Activated T-helper 2 cell treated with anti-CD3 and anti-CD28 coated beads, Interferon-gamma antibody, Interleukin-2, Interleukin-4, amounts not matched to agents 10 μg/mL and 5 μg/mL and 100 μg/mL, durations not matched to agents 14 hours and 24 hours and 36 hours (primary cell): ENCODE measurements around the gene SERTM1. TPM values are rescaled to one million over a fixed set of nuclear protein-coding genes. Genes with fewer than 3 reads are reported as not detected.

Source experiments
- DNase-seq: peaks from one replicate; pipeline ENCODE4 v3.0.0; 2021; ENCODE audit warnings: low spot score
- H3K27ac Mint-ChIP-seq: one replicate; pipeline ENCODE4 v1.8.0; 2021; ENCODE audit warnings: mixed read lengths
- H3K27me3 Mint-ChIP-seq: one replicate; pipeline ENCODE4 v1.8.0; 2021; ENCODE audit warnings: low read depth, mixed read lengths
- H3K36me3 Mint-ChIP-seq: one replicate; pipeline ENCODE4 v1.8.0; 2021; ENCODE audit warnings: low read depth, mixed read lengths
- H3K4me1 Mint-ChIP-seq: one replicate; pipeline ENCODE4 v1.8.0; 2021; ENCODE audit warnings: low read depth, mixed read lengths
- H3K4me3 Mint-ChIP-seq: one replicate; pipeline ENCODE4 v1.8.0; 2021; ENCODE audit warnings: low read depth, mild to moderate bottlenecking, moderate library complexity, mixed read lengths
- H3K9me3 Mint-ChIP-seq: one replicate; pipeline ENCODE4 v1.8.0; 2021; ENCODE audit warnings: mixed read lengths
- intact Hi-C: fragments of 100-400 bp; cut with micrococcal nuclease; formaldehyde crosslinking; loops from one replicate; pipeline ENCODE4 v1.15.1; 2023
- total RNA-seq: library from RNA; stranded (reverse); gene quantifications from 2 replicates; pipeline ENCODE4 v1.2.3, GENCODE V29; 2022

The SERTM1 gene
- total RNA-seq, 1 donor from 2014 or later: not detected

DNA sequence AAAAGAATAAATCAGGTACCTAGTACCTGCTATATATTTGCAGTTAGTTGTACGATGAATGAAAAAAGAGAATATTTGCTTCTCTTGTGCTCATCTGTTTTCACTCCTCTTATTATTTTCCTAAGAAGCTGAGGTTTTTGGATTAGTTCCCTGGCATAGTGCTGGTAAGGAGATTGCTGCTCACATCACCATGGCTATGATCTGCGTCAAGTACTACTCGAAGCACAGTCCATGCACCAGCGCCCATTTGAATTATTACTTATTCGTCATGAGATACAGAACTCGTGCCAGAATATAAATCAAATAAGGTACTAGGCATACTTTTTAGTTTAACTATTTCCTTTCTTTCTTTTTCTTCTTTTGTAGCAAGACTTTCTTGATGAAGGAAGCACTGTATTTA lies 7.1 kb downstream of the SERTM1 start:
- no peaks in the 10 kb centered on the region for H3K9me3 Mint-ChIP-seq
- no peak overlapping the region for H3K27ac Mint-ChIP-seq
- H3K27me3 Mint-ChIP-seq: peaks cover 3% of the 10 kb centered on the region
- DNase-seq: no peak
- intact Hi-C loops: no loop called here
- no peaks in the 10 kb centered on the region for H3K36me3 Mint-ChIP-seq
- no peaks in the 10 kb centered on the region for H3K4me1 Mint-ChIP-seq
- H3K4me3 Mint-ChIP-seq: no peak overlapping the region

DNA sequence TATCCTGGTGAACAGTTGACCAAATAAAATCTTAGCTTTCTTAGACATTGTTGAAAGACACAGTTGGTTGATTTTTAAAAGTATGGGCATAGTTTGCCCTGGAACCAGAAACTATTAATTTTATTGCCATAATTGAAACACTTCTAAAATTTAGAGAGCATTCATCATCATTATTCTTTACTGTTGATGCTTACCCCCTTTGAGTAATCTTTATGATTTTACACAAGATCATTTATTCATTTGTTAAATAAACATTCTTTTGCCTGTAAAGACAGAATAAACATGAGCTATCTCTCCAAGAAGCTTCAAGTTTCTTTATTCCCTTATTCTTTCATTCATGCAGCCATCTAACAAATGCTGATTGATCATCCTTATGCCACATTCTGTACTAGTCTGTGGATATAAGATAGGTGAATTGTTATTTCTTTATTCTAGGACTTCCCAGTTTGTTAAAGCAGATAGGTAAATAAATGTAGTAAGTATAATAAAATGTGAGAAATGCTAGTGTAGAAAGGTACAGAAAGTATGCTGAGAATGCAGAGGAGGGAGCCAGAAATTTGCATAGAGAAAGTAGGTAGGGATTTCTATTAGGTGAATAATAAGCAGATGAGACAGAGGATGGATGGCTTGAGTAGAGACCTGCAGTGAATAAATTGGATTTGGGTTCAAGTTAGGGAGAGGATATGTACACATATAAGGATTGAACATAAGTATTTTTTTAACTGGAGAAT lies 8.2 kb downstream of the SERTM1 start:
- Mint-ChIP-seq H3K4me3 (no peak overlapping the region), H3K27ac (no peak overlapping the region), H3K9me3 (no peaks in the 10 kb centered on the region), H3K4me1 (no peaks in the 10 kb centered on the region), H3K36me3 (no peaks in the 10 kb centered on the region), H3K27me3 (peaks cover 2% of the 10 kb centered on the region)
- DNase-seq: no peak
- intact Hi-C loops: no loop called here

DNA sequence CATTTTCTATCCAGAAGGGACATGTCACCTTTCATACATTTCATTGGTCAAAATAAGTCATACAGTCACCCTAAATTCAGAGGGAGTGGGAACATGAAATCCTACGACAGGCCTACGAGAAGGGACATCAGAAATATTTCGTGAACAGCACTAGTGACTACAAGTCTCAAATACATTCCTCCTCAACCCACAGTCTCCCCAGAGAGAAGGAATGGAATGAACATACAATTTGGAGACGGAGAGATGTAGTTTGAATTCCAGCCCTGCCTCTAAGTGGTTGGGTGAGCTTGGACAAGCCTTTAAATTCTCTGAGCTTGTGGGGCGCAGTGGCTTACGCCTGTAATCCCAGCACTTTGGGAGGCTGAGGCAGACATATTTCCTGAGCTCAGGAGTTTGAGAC lies 9.9 kb downstream of the SERTM1 start:
- Mint-ChIP-seq H3K27me3 (no peaks in the 10 kb centered on the region), H3K9me3 (no peaks in the 10 kb centered on the region), H3K36me3 (no peaks in the 10 kb centered on the region), H3K27ac (no peak overlapping the region), H3K4me1 (no peaks in the 10 kb centered on the region), H3K4me3 (no peak overlapping the region)
- no peak for DNase-seq
- intact Hi-C loops: no loop called here

DNA sequence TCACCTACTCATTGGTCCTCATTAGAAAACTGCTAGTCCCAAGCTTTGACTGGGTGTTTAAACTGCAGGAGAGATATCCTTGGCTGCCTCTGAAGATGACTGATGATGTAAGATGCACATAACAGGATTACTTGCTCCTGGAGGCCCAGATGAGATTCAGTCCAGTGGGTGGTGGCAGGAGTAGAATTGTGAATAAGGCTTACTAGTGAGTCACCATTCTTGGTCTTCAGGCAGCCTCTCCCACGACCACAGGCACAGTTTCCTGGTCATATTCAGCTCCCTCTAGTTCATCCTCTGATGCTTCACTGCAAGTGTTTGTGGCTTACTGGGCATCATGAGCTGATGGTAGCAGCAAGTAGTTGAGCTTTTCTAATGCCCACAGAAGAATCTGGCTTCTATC lies 12.1 kb downstream of the SERTM1 start:
- DNase-seq: no peak
- H3K4me3 Mint-ChIP-seq: no peak overlapping the region

DNA sequence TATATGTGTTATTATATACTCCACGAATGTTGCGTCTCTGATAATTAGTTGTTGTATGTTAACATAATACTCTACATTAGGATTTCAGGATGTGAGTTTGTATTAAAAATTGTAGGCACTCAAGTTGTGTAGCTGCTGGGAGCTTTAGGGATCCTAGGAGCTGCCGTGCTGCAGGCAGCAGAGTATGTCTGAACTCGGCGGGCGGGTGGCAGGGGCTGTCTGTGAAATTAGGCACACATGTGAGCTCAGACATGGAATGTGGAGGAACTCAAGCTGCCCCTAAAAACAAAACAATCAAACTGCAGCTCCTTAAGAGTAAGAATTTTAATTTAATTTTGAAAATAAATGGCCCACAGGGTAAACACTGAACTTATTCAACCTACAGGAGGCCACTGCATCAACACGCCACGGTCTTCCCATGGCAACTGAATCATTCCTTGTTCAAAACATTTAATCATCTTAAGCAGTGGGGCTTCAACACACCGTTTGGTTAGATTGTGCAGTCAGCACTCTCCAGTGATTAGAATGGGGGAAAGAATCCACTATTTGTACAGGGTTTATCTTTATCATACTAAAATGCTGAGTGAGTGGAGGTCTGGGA lies 22.7 kb downstream of the SERTM1 start:
- no peaks in the 10 kb centered on the region for H3K27me3 Mint-ChIP-seq
- H3K36me3 Mint-ChIP-seq: no peaks in the 10 kb centered on the region
- H3K9me3 Mint-ChIP-seq: no peaks in the 10 kb centered on the region
- no peak for DNase-seq
- H3K4me1 Mint-ChIP-seq: no peaks in the 10 kb centered on the region
- intact Hi-C loops: no loop called here
- H3K4me3 Mint-ChIP-seq: no peak overlapping the region
- no peak overlapping the region for H3K27ac Mint-ChIP-seq

More for the DNA sequence above, 12.1 kb downstream of the SERTM1 start:
- H3K9me3 Mint-ChIP-seq: no peaks in the 10 kb centered on the region
- H3K27ac Mint-ChIP-seq: no peak overlapping the region
- no peaks in the 10 kb centered on the region for H3K4me1 Mint-ChIP-seq
- no peaks in the 10 kb centered on the region for H3K36me3 Mint-ChIP-seq
- intact Hi-C loops: no loop called here
- H3K27me3 Mint-ChIP-seq: no peaks in the 10 kb centered on the region

DNA sequence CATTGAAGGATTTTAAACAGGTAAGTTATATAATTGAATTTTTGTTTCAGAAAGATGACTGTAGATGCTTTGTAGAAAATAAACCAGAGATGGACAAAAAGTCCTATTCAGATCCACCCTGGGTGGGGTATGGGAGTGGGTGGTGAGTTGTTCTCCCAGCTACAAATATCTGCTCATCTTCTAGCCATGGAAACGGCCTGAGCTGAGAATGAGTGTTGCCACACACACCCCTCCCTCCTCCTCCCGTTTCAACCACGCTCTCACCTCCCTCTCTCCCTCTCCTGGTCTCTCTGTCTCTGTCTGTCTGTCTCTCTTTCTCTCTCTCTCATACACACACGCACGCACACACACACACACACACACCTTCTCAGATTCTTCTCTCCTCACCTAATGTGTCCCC lies 26.4 kb downstream of the SERTM1 start:
- no peaks in the 10 kb centered on the region for H3K36me3 Mint-ChIP-seq
- H3K27ac Mint-ChIP-seq: no peak overlapping the region
- intact Hi-C loops: no loop called here
- no peaks in the 10 kb centered on the region for H3K4me1 Mint-ChIP-seq
- no peaks in the 10 kb centered on the region for H3K9me3 Mint-ChIP-seq
- H3K27me3 Mint-ChIP-seq: no peaks in the 10 kb centered on the region
- no peak overlapping the region for H3K4me3 Mint-ChIP-seq
- no peak for DNase-seq

DNA sequence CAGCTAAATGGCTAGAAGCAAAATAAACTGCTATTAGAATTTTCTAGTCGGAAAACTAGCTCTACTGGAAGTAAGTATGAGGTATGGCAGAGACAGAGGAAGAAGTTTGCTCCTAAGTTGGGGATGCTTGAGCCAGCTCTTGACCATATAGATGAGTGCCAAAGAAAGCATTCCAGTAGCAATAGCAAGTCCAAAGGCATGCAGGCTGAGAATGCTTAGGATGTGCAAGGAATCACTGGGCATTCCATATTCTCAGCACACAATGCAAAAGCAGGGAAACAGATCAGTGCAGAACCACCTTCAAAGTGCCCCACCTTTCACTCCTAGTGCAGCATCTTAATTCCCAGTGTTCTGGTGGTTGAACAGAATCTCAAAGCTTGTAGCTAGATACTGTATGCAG lies 32.9 kb downstream of the SERTM1 start:
- Mint-ChIP-seq H3K27me3 (peaks cover 1% of the 10 kb centered on the region), H3K9me3 (no peaks in the 10 kb centered on the region), H3K27ac (no peak overlapping the region), H3K4me1 (no peaks in the 10 kb centered on the region), H3K36me3 (no peaks in the 10 kb centered on the region), H3K4me3 (no peak overlapping the region)
- intact Hi-C loops: no loop called here
- DNase-seq: no peak

DNA sequence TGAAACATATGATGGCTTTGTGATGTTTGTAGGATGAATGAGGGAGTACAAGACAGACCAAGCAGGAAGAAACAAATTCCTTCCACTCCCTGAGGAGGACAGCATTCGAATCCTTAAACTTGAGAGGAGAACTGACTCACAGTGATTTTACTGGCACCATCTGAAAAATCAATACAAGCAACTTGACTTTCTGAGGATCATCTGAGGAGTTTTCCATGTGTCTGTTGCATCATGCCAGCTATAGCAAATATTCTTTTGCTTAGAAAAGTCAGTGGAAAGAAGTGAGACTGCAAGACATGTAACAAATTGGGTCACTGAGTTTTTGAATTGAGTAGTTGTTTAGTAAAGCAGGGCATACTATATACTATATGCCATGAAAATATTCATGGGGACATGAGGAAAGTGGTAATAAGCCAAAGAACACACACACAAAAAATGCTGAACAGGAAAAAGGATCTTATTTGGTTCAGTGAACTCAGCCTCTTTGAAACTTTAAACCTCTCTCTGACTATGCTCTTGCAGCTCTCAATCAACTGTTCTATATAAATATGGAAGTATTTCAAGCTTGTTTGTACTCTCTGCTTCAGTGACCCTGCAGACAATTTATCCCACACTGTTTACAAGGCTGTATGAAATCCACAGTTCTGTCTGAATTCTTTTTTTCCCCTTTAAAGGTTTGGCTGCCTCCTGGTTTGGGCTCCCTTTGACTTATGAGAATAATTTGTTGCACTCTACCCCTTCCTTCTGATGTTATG lies 35.5 kb downstream of the SERTM1 start:
- no peaks in the 10 kb centered on the region for H3K9me3 Mint-ChIP-seq
- no peak for DNase-seq
- intact Hi-C loops: no loop called here

DNA sequence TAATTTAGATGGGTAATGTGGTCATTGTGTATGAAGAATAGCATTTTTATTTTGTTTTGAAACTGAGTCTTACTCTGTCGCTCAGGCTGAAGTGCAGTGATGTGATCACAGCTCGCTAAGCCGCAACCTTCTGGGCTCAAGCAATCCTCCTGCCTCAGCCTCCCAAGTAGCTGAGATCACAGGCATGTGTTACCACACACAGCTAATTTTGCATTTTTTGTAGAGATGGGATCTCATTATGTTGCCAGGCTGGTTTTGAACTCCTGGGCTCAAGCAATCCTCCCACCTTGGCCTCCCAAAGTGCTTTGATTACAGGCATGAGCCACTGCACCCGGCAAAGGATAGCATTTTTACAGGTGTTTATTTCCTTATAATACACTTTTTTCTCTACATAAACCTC lies 36.6 kb downstream of the SERTM1 start:
- H3K27ac Mint-ChIP-seq: no peak overlapping the region
- H3K27me3 Mint-ChIP-seq: peaks cover 1% of the 10 kb centered on the region
- H3K4me3 Mint-ChIP-seq: no peak overlapping the region
- intact Hi-C loops: no loop called here
- H3K9me3 Mint-ChIP-seq: no peaks in the 10 kb centered on the region
- H3K4me1 Mint-ChIP-seq: no peaks in the 10 kb centered on the region
- H3K36me3 Mint-ChIP-seq: no peaks in the 10 kb centered on the region
- no peak for DNase-seq

More for the DNA sequence above, 35.5 kb downstream of the SERTM1 start:
- no peak overlapping the region for H3K27ac Mint-ChIP-seq
- H3K4me1 Mint-ChIP-seq: no peaks in the 10 kb centered on the region
- no peaks in the 10 kb centered on the region for H3K36me3 Mint-ChIP-seq
- peaks cover 1% of the 10 kb centered on the region for H3K27me3 Mint-ChIP-seq
- no peak overlapping the region for H3K4me3 Mint-ChIP-seq

DNA sequence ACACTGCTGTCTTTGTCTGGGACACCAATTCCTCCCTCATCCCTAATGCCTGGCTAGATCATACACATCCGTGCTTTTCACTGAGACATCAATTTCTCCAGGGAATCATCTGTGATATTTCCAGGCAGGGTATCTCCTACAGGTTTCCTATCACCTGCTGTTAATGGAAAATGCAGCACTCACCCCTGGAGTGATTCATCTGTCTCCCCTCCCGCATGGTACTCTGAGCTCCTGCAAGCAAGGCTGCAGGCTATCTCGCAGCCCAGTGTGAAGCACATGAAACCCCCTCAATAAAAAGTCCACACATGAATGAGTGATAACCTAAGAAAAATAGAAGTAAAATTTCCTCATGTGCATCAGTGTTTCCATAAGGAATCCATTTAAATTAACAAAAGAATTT lies 38.5 kb downstream of the SERTM1 start:
- intact Hi-C loops: no loop called here
- no peak overlapping the region for H3K27ac Mint-ChIP-seq
- peaks cover 4% of the 10 kb centered on the region for H3K27me3 Mint-ChIP-seq
- no peaks in the 10 kb centered on the region for H3K4me1 Mint-ChIP-seq
- DNase-seq: no peak
- H3K4me3 Mint-ChIP-seq: no peak overlapping the region
- H3K9me3 Mint-ChIP-seq: no peaks in the 10 kb centered on the region
- no peaks in the 10 kb centered on the region for H3K36me3 Mint-ChIP-seq

DNA sequence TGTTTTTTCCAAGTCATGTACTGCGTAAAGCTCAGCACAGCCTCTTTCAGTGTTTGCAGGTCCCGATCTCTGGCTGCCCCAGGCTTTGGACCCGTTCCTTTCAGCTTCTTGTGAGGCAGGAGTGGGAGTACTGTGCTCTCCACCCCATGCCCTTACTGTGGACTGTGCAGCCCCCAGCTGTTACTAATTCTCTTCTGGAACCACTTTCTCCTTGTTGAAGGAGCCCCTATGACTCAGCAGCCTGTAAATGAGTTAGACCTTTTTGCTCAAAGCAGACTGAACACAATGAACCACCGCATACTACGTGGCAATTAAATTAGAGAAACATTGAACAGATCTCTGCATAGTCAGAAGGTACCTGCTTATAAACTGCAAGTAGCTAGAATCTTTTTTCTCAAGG lies 39.0 kb downstream of the SERTM1 start:
- intact Hi-C loops: no loop called here
- Mint-ChIP-seq H3K4me3 (no peak overlapping the region), H3K27me3 (peaks cover 4% of the 10 kb centered on the region), H3K9me3 (no peaks in the 10 kb centered on the region), H3K4me1 (no peaks in the 10 kb centered on the region), H3K27ac (no peak overlapping the region), H3K36me3 (no peaks in the 10 kb centered on the region)
- DNase-seq: no peak

DNA sequence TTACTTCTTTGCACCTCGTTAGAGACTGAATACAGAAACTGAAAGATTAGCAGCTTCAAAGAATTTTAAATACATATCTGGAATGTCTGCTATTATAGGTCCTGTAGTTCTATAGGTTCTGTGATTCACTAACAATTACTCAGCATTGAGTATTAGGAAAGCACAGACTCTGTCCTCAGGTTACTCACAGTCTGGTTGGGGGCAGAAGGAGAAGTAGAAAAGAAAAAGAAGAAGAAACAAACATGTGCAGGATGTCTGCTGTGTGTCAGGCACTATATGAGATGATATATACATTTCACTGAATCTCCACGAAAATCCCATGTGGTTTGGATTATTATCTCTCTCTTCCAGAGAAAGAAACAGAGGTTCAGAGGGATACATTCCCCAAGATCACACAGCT lies 40.1 kb downstream of the SERTM1 start:
- no peak for DNase-seq
- no peak overlapping the region for H3K27ac Mint-ChIP-seq
- no peak overlapping the region for H3K4me3 Mint-ChIP-seq
- no peaks in the 10 kb centered on the region for H3K9me3 Mint-ChIP-seq
- H3K36me3 Mint-ChIP-seq: no peaks in the 10 kb centered on the region
- peaks cover 5% of the 10 kb centered on the region for H3K27me3 Mint-ChIP-seq
- intact Hi-C loops: no loop called here
- H3K4me1 Mint-ChIP-seq: no peaks in the 10 kb centered on the region

DNA sequence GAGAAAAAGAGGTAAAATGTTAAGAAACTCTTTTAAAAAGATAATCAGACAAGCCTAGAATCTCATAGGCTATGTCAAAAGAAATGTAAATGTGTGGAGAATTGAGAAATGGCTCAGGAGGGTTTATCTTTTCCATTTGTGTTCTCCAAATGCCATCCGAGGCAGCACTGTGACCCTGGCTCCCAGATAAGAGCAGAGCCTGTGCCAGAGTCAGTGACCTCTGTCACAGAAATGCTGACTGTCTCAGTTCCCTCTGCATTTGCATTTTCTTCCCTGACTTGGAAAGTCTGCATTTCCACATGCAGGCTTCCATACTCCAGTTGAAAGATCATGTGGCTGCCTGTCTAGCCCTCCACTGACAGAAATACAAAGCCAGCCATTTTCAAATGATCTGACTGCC lies 42.0 kb downstream of the SERTM1 start:
- no peaks in the 10 kb centered on the region for H3K9me3 Mint-ChIP-seq
- H3K4me3 Mint-ChIP-seq: no peak overlapping the region
- H3K27me3 Mint-ChIP-seq: peaks cover 7% of the 10 kb centered on the region
- H3K4me1 Mint-ChIP-seq: no peaks in the 10 kb centered on the region
- intact Hi-C loops: no loop called here
- H3K27ac Mint-ChIP-seq: no peak overlapping the region
- H3K36me3 Mint-ChIP-seq: no peaks in the 10 kb centered on the region
- DNase-seq: no peak
